Liver (tissue), 9 donors: ENCODE results near the gene HIPK3. TPM values are rescaled to one million over a fixed set of nuclear protein-coding genes. Genes with fewer than 3 reads are reported as not detected.
"Not testable (repeated sequence)": the region's sequence is repeated elsewhere in the genome, so short reads cannot be mapped to it uniquely, and the experiment has no call there.

Experiments
- DNase-seq: peaks from one replicate; pipeline ENCODE4 v3.0.0-alpha.2; 2017; ENCODE audit warnings: low spot score
- H3K27ac ChIP-seq, 2 donors: one replicate each; pipeline ENCODE4 v1.7.0; 2013; ENCODE audit warnings: inconsistent platforms in 2 of 2, low read length in 2 of 2, control low read depth in 1 of 2, low read depth in 1 of 2, mild to moderate bottlenecking in 1 of 2
- H3K27me3 ChIP-seq, 4 donors: one replicate each; pipeline versions ENCODE4 v1.6.1 to v1.7.0; 2013; ENCODE audit warnings: low read length in 3 of 4, inconsistent platforms in 1 of 4, mild to moderate bottlenecking in 1 of 4, moderate library complexity in 1 of 4; ENCODE audit not compliant: control insufficient read depth in 4 of 4, insufficient read depth in 4 of 4
- H3K36me3 ChIP-seq, 4 donors: one replicate each; pipeline versions ENCODE4 v1.6.1 to v1.7.0; 2013; ENCODE audit warnings: low read length in 3 of 4, mild to moderate bottlenecking in 3 of 4, low read depth in 1 of 4, moderate library complexity in 1 of 4; ENCODE audit not compliant: control insufficient read depth in 4 of 4, insufficient read depth in 3 of 4
- H3K4me1 ChIP-seq, 4 donors: one replicate each; pipeline versions ENCODE4 v1.6.1 to v1.7.0; 2013; ENCODE audit warnings: low read length in 3 of 4, mild to moderate bottlenecking in 3 of 4, moderate library complexity in 1 of 4; ENCODE audit not compliant: control insufficient read depth in 4 of 4, insufficient read depth in 4 of 4
- H3K4me3 ChIP-seq, 3 donors: one replicate each; pipeline versions ENCODE4 v1.6.1 to v1.7.0; 2013; ENCODE audit warnings: low read length in 3 of 3, control low read depth in 1 of 3, low read depth in 1 of 3, mild to moderate bottlenecking in 1 of 3
- H3K9ac ChIP-seq, 2 donors: one replicate each; pipeline ENCODE4 v1.7.0; 2013; ENCODE audit warnings: low read length in 2 of 2, mild to moderate bottlenecking in 2 of 2, moderate library complexity in 2 of 2, control low read depth in 1 of 2, low read depth in 1 of 2
- H3K9me3 ChIP-seq, 4 donors: one replicate each; pipeline versions ENCODE4 v1.6.1 to v1.7.0; 2013; ENCODE audit warnings: low read length in 3 of 4; ENCODE audit not compliant: control insufficient read depth in 4 of 4
- CTCF ChIP-seq: fragments of 150-350 bp; IDR thresholded peaks from 2 replicates; pipeline ENCODE4 v1.5.1; 2017; ENCODE audit warnings: improper control_type of control experiment, low read depth, low read length; ENCODE audit not compliant: missing input control
- EGR1 ChIP-seq, 2 donors: IDR thresholded peaks; 2 replicates each; pipeline ENCODE4 v1.6.1; 2016 to 2018; ENCODE audit warnings: antibody characterized with exemption in 2 of 2, low read depth in 2 of 2
- FOXA1 ChIP-seq: IDR thresholded peaks from 2 replicates; pipeline ENCODE4 v1.6.1; 2016; ENCODE audit warnings: antibody characterized with exemption
- FOXA2 ChIP-seq: IDR thresholded peaks from 2 replicates; pipeline ENCODE4 v1.6.1; 2016; ENCODE audit warnings: antibody characterized with exemption
- GABPA ChIP-seq, 2 donors: IDR thresholded peaks in 1 of 2; conservative IDR thresholded peaks in 1 of 2; 2 replicates each; pipeline ENCODE4 v1.6.1; 2016; ENCODE audit warnings: antibody characterized with exemption in 2 of 2, mild to moderate bottlenecking in 1 of 2, moderate library complexity in 1 of 2
- HNF4A ChIP-seq, 2 donors: conservative IDR thresholded peaks; 2 replicates each; pipeline ENCODE4 v1.6.1; 2016; ENCODE audit warnings: antibody characterized with exemption in 2 of 2, mild to moderate bottlenecking in 2 of 2
- HNF4G ChIP-seq: IDR thresholded peaks from 2 replicates; pipeline ENCODE4 v1.6.1; 2016; ENCODE audit warnings: antibody characterized with exemption
- JUND ChIP-seq, 2 donors: IDR thresholded peaks; 2 replicates each; pipeline ENCODE4 v1.6.1; 2016; ENCODE audit warnings: antibody characterized with exemption in 2 of 2
- RXRA ChIP-seq, 2 donors: IDR thresholded peaks; 2 replicates each; pipeline ENCODE4 v1.6.1; 2017 to 2018; ENCODE audit warnings: antibody characterized with exemption in 2 of 2, mild to moderate bottlenecking in 1 of 2
- SP1 ChIP-seq: IDR thresholded peaks from 2 replicates; pipeline ENCODE4 v1.6.1; 2018; ENCODE audit warnings: antibody characterized with exemption, mild to moderate bottlenecking
- TAF1 ChIP-seq: conservative IDR thresholded peaks from 2 replicates; pipeline ENCODE4 v1.6.1; 2016; ENCODE audit warnings: antibody characterized with exemption, mild to moderate bottlenecking
- YY1 ChIP-seq: IDR thresholded peaks from 2 replicates; pipeline ENCODE4 v1.6.1; 2016; ENCODE audit warnings: antibody characterized with exemption, mild to moderate bottlenecking
- WGBS: extraction: QIAGEN DNeasy Blood & Tissue Kit; methylation state at CpG from one replicate; pipeline ENCODE4 v1.1.7; 2013; 5-methylcytosine and 5-hydroxymethylcytosine counted together
- polyA plus RNA-seq, 2 donors: library from polyadenylated mRNA; stranded (reverse) in 1 of 2; unstranded in 1 of 2; fragments of 200-250 nt in 1 of 2; fragments of >200 nt in 1 of 2; fragmentation: Nextera tagmentation in 1 of 2; extraction: Ambion mirVana in 1 of 2; gene quantifications; one replicate each; pipeline versions ENCODE4 v1.2.1 to v1.2.3, GENCODE V29; 2013 to 2015
- total RNA-seq, 2 donors: library from RNA; depleted of rRNA; stranded (reverse); fragments of >200 nt; gene quantifications; one replicate each; pipeline ENCODE4 v1.2.3, GENCODE V29; 2014
- TF ChIP-seq, protein P1 (sequence below): IDR thresholded peaks from 2 replicates; pipeline ENCODE4 v1.6.1; 2016; ENCODE audit warnings: antibody characterized with exemption
- TF ChIP-seq, protein P2 (sequence below): IDR thresholded peaks from 2 replicates; pipeline ENCODE4 v1.6.1; 2016; ENCODE audit warnings: antibody characterized with exemption
- TF ChIP-seq, protein P3 (sequence below): IDR thresholded peaks from 2 replicates; pipeline ENCODE4 v1.6.1; 2016; ENCODE audit warnings: antibody characterized with exemption, mild to moderate bottlenecking
- TF ChIP-seq, protein P4 (sequence below): IDR thresholded peaks from 2 replicates; pipeline ENCODE4 v1.6.1; 2016; ENCODE audit warnings: antibody characterized with exemption
- donor health status: healthy.
- donor health status: healthy.
- donor health status: healthy.
- donor health status: healthy.
- donor health status: healthy.

Gene HIPK3
- total and polyA plus RNA-seq, 4 donors = 12.0 to 67.5 (median 27.6) TPM

DNA sequence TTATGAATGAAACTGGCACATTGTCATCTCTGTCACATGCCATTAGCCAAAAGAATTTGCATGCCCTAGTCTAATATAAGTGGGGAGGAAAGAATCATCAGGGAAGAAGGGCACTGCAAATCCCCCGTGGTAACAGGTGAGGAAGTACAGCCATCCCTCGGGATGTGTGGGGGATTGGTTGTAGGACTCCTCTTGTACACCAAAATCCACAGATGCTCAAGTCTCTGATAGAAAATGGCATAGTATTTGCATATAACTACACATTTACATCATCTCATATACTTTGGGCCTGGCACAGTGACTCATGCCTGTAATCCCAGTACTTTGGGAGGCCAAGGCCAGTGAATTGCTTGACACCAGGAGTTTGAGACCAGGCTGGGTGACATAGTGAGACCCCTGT lies 109.7 kb downstream of the HIPK3 start:
- no peak for DNase-seq
- H3K9me3 ChIP-seq = no peaks in the 10 kb centered on the region
- no peaks in the 10 kb centered on the region for H3K27me3 ChIP-seq
- no peaks in the 10 kb centered on the region for H3K4me1 ChIP-seq
- no peak overlapping the region for H3K4me3 ChIP-seq
- no peak overlapping the region for H3K27ac ChIP-seq
- H3K9ac ChIP-seq = no peak overlapping the region
- 93% methylated on average over 2 of the region's 2 CpGs for WGBS
- no peaks in the 10 kb centered on the region for H3K36me3 ChIP-seq
- TF ChIP-seq FOXA2 (no peak), CTCF (no peak), HNF4A (conservative IDR thresholded peaks at IDR 0.05) (no peak), GABPA (IDR thresholded peaks at IDR 0.05 in 1 of 2, conservative IDR thresholded peaks at IDR 0.05 in 1 of 2) (no peak), HNF4G (no peak)
- TF ChIP-seq, protein P1, sequence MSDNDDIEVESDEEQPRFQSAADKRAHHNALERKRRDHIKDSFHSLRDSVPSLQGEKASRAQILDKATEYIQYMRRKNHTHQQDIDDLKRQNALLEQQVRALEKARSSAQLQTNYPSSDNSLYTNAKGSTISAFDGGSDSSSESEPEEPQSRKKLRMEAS = no peak
- TF ChIP-seq, protein P2, sequence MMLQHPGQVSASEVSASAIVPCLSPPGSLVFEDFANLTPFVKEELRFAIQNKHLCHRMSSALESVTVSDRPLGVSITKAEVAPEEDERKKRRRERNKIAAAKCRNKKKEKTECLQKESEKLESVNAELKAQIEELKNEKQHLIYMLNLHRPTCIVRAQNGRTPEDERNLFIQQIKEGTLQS = no peak

- H3K27me3 ChIP-seq, H3K27ac ChIP-seq, DNase-seq, H3K4me3 ChIP-seq, H3K4me1 ChIP-seq, H3K9ac ChIP-seq, H3K9me3 ChIP-seq, H3K36me3 ChIP-seq: not testable (repeated sequence)
- WGBS = 92% methylated on average over 4 of the region's 4 CpGs
These were observed 111.3 kb downstream of the HIPK3 start for GRCh38 chr11:33368475-33368874.

- H3K9ac ChIP-seq = no peak overlapping the region
- no peak overlapping the region for H3K27ac ChIP-seq
- WGBS = 90% methylated on average over 1 of the region's 1 CpG
- no peak overlapping the region for H3K4me3 ChIP-seq
- TF ChIP-seq CTCF = no peak
- TF ChIP-seq JUND (IDR thresholded peaks at IDR 0.05) = no peak
- no peak for TF ChIP-seq YY1
- no peak for TF ChIP-seq RXRA (IDR thresholded peaks at IDR 0.05)
- TF ChIP-seq, protein P3, sequence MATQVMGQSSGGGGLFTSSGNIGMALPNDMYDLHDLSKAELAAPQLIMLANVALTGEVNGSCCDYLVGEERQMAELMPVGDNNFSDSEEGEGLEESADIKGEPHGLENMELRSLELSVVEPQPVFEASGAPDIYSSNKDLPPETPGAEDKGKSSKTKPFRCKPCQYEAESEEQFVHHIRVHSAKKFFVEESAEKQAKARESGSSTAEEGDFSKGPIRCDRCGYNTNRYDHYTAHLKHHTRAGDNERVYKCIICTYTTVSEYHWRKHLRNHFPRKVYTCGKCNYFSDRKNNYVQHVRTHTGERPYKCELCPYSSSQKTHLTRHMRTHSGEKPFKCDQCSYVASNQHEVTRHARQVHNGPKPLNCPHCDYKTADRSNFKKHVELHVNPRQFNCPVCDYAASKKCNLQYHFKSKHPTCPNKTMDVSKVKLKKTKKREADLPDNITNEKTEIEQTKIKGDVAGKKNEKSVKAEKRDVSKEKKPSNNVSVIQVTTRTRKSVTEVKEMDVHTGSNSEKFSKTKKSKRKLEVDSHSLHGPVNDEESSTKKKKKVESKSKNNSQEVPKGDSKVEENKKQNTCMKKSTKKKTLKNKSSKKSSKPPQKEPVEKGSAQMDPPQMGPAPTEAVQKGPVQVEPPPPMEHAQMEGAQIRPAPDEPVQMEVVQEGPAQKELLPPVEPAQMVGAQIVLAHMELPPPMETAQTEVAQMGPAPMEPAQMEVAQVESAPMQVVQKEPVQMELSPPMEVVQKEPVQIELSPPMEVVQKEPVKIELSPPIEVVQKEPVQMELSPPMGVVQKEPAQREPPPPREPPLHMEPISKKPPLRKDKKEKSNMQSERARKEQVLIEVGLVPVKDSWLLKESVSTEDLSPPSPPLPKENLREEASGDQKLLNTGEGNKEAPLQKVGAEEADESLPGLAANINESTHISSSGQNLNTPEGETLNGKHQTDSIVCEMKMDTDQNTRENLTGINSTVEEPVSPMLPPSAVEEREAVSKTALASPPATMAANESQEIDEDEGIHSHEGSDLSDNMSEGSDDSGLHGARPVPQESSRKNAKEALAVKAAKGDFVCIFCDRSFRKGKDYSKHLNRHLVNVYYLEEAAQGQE = no peak
- TF ChIP-seq, protein P2 = no peak
- TF ChIP-seq EGR1 (IDR thresholded peaks at IDR 0.05; ENCODE audit: low read depth in 2 of 2) = no peak
- TF ChIP-seq, protein P1 = no peak
- no peak for TF ChIP-seq HNF4G
- TF ChIP-seq, protein P4, sequence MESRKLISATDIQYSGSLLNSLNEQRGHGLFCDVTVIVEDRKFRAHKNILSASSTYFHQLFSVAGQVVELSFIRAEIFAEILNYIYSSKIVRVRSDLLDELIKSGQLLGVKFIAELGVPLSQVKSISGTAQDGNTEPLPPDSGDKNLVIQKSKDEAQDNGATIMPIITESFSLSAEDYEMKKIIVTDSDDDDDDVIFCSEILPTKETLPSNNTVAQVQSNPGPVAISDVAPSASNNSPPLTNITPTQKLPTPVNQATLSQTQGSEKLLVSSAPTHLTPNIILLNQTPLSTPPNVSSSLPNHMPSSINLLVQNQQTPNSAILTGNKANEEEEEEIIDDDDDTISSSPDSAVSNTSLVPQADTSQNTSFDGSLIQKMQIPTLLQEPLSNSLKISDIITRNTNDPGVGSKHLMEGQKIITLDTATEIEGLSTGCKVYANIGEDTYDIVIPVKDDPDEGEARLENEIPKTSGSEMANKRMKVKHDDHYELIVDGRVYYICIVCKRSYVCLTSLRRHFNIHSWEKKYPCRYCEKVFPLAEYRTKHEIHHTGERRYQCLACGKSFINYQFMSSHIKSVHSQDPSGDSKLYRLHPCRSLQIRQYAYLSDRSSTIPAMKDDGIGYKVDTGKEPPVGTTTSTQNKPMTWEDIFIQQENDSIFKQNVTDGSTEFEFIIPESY = no peak
- no peak for TF ChIP-seq FOXA2
- no peak for TF ChIP-seq SP1
- no peak for TF ChIP-seq GABPA (IDR thresholded peaks at IDR 0.05 in 1 of 2, conservative IDR thresholded peaks at IDR 0.05 in 1 of 2)
- TF ChIP-seq FOXA1 = no peak
- TF ChIP-seq TAF1 = no peak
- no peaks in the 10 kb centered on the region for H3K9me3 ChIP-seq
- no peak for DNase-seq
- no peaks in the 10 kb centered on the region for H3K36me3 ChIP-seq
- no peaks in the 10 kb centered on the region for H3K4me1 ChIP-seq
- H3K27me3 ChIP-seq = no peaks in the 10 kb centered on the region
These were observed 111.8 kb downstream of the HIPK3 start for GRCh38 chr11:33368931-33369330.
